Stimulated activated CD4-positive, alpha-beta T cell treated with anti-CD3 and anti-CD28 coated beads, Interleukin-2, amount 100 ng/mL, for 4 hours (primary cell): Measurements from ENCODE around the gene RAPGEF3.

Experiments
- DNase-seq: peaks from one replicate; pipeline ENCODE4 v3.0.0-alpha.2; 2020; ENCODE audit warnings: low read depth

Gene RAPGEF3

GRCh38 chr12:47721431-47721973 lies 37.2 kb downstream of the RAPGEF3 start:
- no peak for DNase-seq

GRCh38 chr12:47718531-47718930 lies 40.1 kb downstream of the RAPGEF3 start:
- no peak for DNase-seq

GRCh38 chr12:47717443-47718193 lies 41.1 kb downstream of the RAPGEF3 start:
- peak; percentile 16 for DNase-seq

GRCh38 chr12:47717046-47717442 lies 41.6 kb downstream of the RAPGEF3 start:
- DNase-seq = no peak

- no peak for DNase-seq
These were observed 42.7 kb downstream of the RAPGEF3 start for GRCh38 chr12:47715877-47716548.

GRCh38 chr12:47715393-47715876 lies 43.2 kb downstream of the RAPGEF3 start:
- DNase-seq = peak; percentile 70

GRCh38 chr12:47714826-47715386 lies 43.8 kb downstream of the RAPGEF3 start:
- no peak for DNase-seq

GRCh38 chr12:47712171-47712570 lies 46.5 kb downstream of the RAPGEF3 start:
- DNase-seq = no peak

- DNase-seq = no peak
These were observed 47.2 kb downstream of the RAPGEF3 start for GRCh38 chr12:47711448-47711847.

GRCh38 chr12:47710278-47710677 lies 48.4 kb downstream of the RAPGEF3 start:
- DNase-seq = no peak

GRCh38 chr12:47709671-47710070 lies 49.0 kb downstream of the RAPGEF3 start:
- no peak for DNase-seq

GRCh38 chr12:47709237-47709636 lies 49.4 kb downstream of the RAPGEF3 start:
- DNase-seq = no peak

- DNase-seq = no peak
These were observed 50.7 kb downstream of the RAPGEF3 start for GRCh38 chr12:47707905-47708543.

- DNase-seq = no peak
These were observed 51.3 kb downstream of the RAPGEF3 start for GRCh38 chr12:47707355-47707754.

- peak; percentile 95 for DNase-seq
These were observed 52.9 kb downstream of the RAPGEF3 start, which contains the start of gene RPAP3 for GRCh38 chr12:47705566-47706425. Gene RPAP3 (minus strand): TSS chr12:47706030. CDS start chr12:47702840, 3,190 bp downstream.

- no peak for DNase-seq
These were observed 53.5 kb downstream of the RAPGEF3 start for GRCh38 chr12:47705229-47705565.

GRCh38 chr12:47704719-47705118 lies 54.0 kb downstream of the RAPGEF3 start:
- no peak for DNase-seq

GRCh38 chr12:47700263-47700662 lies 58.4 kb downstream of the RAPGEF3 start:
- DNase-seq = no peak

GRCh38 chr12:47698631-47699030 lies 60.0 kb downstream of the RAPGEF3 start:
- DNase-seq = no peak

GRCh38 chr12:47698055-47698454 lies 60.6 kb downstream of the RAPGEF3 start:
- no peak for DNase-seq

GRCh38 chr12:47689215-47689614 lies 69.5 kb downstream of the RAPGEF3 start:
- no peak for DNase-seq
